ENCODE measurements around the gene GSAP.

GSAP gene

DNA sequence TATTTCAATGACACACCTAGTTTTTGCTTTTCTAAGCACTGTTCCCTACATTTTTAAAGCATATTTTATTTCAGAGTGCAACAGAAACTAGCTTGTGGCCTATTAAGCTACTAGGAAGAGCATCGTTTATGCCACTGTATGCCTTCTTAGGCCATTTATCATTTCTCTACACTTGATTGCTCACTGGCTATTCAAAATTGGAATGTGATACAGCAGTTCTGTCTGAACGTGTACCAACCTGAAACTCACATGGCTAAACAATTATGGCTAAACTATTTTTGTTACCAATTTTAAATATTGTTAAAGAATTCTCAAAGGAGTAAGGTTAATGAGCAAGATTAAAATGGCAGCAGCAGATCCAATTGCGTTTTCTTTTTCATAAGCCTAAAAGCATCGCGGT lies 105.2 kb downstream of the GSAP start:
- H3K9ac ChIP-seq (ENCODE audit: low read length), result no peak overlapping the region
- no peak overlapping the region for H3K27ac ChIP-seq (ENCODE audit: low read depth, low read length)
- H3K36me3 ChIP-seq (ENCODE audit: control insufficient read depth, insufficient read depth, low read length), result peaks cover 5% of the 10 kb centered on the region
- H3K4me1 ChIP-seq (ENCODE audit: control insufficient read depth, insufficient read depth, low read length), result peaks cover 36% of the 10 kb centered on the region
- H3K27me3 ChIP-seq (ENCODE audit: control insufficient read depth, insufficient read depth, low read length), result no peaks in the 10 kb centered on the region
- no peak overlapping the region for H3K4me3 ChIP-seq (ENCODE audit: low read length)

DNA sequence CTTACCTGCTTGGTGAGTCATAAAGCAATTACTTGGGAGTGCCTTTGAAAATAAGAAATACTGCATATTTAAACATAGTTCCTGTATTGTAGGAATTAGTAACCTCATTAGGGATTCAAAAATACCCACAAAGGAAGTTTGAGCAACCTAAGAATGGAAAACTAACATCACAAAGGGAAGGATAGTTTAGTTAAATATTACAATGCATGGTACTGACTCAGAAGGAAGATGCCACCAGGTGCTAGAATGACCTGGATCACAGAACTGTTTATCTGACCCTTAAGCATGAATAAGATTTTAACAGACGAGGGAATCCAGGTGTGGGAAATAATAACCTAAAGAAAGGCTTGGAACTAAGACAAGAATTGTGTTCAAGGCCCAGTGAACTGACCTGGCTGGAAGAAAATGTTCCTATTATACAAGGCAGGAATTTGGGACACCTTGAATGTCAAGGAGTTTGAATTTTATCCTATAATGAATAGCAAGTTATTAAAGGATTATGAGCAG lies 106.4 kb downstream of the GSAP start:
- H3K36me3 ChIP-seq (ENCODE audit: control insufficient read depth, insufficient read depth, low read length), result peaks cover 5% of the 10 kb centered on the region
- peaks cover 27% of the 10 kb centered on the region for H3K4me1 ChIP-seq (ENCODE audit: control insufficient read depth, insufficient read depth, low read length)
- H3K27ac ChIP-seq (ENCODE audit: low read depth, low read length), result no peak overlapping the region
- no peak overlapping the region for H3K4me3 ChIP-seq (ENCODE audit: low read length)
- H3K9ac ChIP-seq (ENCODE audit: low read length), result no peak overlapping the region
- H3K27me3 ChIP-seq (ENCODE audit: control insufficient read depth, insufficient read depth, low read length), result no peaks in the 10 kb centered on the region

DNA sequence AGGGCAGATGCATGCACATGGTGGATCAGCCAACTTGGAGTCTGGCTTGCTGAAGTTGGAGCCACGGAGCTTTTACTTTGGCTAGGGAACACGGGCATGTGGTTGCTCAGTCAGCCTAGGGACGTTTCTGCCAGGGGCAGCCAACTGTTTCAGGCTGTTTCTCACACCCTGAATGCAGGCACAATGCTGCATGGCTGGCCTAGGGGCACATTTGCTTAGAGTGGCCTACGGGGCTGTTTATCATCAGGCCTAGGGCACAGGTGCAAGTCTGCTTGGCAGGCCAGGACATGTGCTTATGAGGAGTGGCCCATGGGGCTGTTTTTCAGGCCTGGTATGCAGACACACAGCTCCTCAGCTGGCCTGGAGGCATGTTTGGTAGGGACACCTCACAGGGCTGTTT lies 107.4 kb downstream of the GSAP start:
- H3K36me3 ChIP-seq (ENCODE audit: control insufficient read depth, insufficient read depth, low read length), result peaks cover 5% of the 10 kb centered on the region
- H3K4me1 ChIP-seq (ENCODE audit: control insufficient read depth, insufficient read depth, low read length), result peaks cover 17% of the 10 kb centered on the region
- H3K27ac ChIP-seq (ENCODE audit: low read depth, low read length), result no peak overlapping the region
- no peak overlapping the region for H3K9ac ChIP-seq (ENCODE audit: low read length)
- no peaks in the 10 kb centered on the region for H3K27me3 ChIP-seq (ENCODE audit: control insufficient read depth, insufficient read depth, low read length)
- no peak overlapping the region for H3K4me3 ChIP-seq (ENCODE audit: low read length)

DNA sequence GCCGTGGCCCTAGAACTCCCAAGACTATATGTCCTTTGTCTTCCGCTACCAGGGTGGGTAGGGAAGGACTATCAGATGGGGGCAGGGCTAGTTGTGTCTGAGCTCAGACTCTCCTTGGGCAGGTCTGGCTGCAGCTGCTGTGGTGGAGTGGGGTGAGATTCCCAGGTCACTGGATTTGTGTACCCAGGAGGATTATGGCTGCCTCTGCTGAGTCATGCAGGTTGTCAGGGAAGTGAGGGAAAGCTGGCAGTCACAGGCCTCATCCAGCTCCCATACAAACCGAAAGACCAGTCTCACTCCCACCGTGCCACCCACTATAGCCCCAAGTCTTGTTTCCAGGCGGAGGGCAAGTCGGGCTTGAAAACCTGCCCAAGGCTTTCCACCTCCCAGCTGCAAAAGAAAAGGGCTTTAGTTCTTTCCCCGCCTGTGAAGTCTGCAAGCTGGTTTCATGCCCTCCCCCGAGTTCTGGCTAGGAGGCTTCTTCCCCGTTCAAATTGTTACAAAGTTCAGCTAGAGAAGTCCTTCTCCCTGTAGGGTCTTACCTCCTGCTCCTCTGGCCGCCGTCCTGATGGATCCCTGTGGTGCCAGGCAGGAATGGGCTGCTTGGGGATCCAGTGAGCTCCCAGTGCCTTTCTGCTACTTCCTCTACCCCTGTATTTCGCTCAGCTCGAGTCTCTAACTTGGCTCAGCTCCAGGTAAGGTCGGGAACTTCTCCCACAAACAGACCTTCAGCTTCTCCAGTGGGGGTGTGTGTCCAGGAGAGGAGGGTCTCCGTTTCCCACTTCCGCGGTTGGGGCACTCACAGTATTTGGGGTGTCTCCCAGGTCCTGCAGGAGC lies 109.7 kb downstream of the GSAP start:
- H3K27me3 ChIP-seq (ENCODE audit: control insufficient read depth, insufficient read depth, low read length), result no peaks in the 10 kb centered on the region
- no peak overlapping the region for H3K4me3 ChIP-seq (ENCODE audit: low read length)
- H3K9ac ChIP-seq (ENCODE audit: low read length), result no peak overlapping the region
- no peaks in the 10 kb centered on the region for H3K36me3 ChIP-seq (ENCODE audit: control insufficient read depth, insufficient read depth, low read length)
- H3K27ac ChIP-seq (ENCODE audit: low read depth, low read length), result no peak overlapping the region
- no peaks in the 10 kb centered on the region for H3K4me1 ChIP-seq (ENCODE audit: control insufficient read depth, insufficient read depth, low read length)

DNA sequence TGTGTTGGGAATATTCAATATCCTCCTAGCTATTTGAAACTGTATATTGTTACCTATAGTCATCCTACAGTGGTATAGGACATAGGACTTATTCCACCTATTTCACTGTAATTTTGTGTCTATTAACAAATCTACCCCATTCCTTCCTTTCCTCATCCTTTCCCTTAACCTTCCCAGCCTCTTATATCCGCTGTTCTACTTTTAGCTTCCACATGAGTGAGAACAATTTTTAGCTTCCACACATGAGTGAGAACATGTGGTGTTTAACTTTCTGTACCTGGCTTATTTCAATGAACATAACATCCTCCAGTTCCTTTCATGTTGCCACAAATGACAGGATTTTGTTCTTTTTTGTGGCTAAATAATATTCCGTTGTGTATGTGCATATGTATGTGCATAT lies 120.6 kb downstream of the GSAP start:
- Histone ChIP-seq H3K27ac (ENCODE audit: low read depth, low read length) (no peak overlapping the region), H3K9ac (ENCODE audit: low read length) (no peak overlapping the region), H3K4me1 (ENCODE audit: control insufficient read depth, insufficient read depth, low read length) (peaks cover 7% of the 10 kb centered on the region), H3K27me3 (ENCODE audit: control insufficient read depth, insufficient read depth, low read length) (no peaks in the 10 kb centered on the region), H3K36me3 (ENCODE audit: control insufficient read depth, insufficient read depth, low read length) (peaks cover 11% of the 10 kb centered on the region), H3K4me3 (ENCODE audit: low read length) (no peak overlapping the region)

DNA sequence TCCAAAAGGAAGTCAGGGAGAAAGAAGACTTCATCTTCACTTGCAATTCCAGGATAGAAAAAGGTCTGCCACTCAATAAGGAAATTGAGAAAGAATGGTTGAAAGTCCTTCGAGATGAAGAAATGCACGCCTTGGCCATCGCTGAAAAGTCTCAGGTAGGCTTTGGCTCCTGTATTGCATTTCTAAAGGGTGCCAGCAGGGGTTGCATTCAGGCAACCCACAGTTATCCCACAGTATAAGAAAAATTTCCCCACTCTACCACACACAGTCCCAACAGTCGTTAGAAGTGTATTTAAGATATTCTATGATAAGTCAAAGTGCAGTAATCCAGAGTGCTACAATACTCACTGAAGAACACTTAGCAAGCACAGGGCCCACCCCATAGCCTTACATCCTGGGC lies 123.1 kb downstream of the GSAP start:
- Histone ChIP-seq H3K4me3 (ENCODE audit: low read length) (no peak overlapping the region), H3K27me3 (ENCODE audit: control insufficient read depth, insufficient read depth, low read length) (no peaks in the 10 kb centered on the region), H3K9ac (ENCODE audit: low read length) (no peak overlapping the region), H3K4me1 (ENCODE audit: control insufficient read depth, insufficient read depth, low read length) (peaks cover 10% of the 10 kb centered on the region), H3K36me3 (ENCODE audit: control insufficient read depth, insufficient read depth, low read length) (peaks cover 16% of the 10 kb centered on the region), H3K27ac (ENCODE audit: low read depth, low read length) (no peak overlapping the region)

DNA sequence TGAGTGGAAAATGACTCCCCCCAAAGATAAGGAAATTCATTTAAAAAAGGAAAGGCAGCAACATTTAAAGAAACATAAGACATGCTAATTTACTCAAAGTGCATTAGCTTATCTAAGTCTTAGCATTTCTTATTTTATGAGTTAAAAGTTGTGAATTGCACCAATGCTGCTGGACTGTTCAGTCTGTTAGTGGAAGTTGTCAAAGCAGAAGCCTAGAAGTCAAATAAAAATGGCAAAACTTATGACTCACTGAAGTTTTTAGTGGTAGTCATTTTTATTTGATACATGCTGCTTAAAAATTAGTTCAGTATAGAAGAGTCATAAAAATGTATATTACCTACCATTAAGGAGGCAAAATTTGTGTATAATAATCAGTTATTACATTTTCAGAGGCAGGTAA lies 125.7 kb downstream of the GSAP start:
- Histone ChIP-seq H3K36me3 (ENCODE audit: control insufficient read depth, insufficient read depth, low read length) (peaks cover 21% of the 10 kb centered on the region), H3K27me3 (ENCODE audit: control insufficient read depth, insufficient read depth, low read length) (no peaks in the 10 kb centered on the region), H3K9ac (ENCODE audit: low read length) (no peak overlapping the region), H3K4me1 (ENCODE audit: control insufficient read depth, insufficient read depth, low read length) (peaks cover 10% of the 10 kb centered on the region), H3K4me3 (ENCODE audit: low read length) (no peak overlapping the region), H3K27ac (ENCODE audit: low read depth, low read length) (no peak overlapping the region)

DNA sequence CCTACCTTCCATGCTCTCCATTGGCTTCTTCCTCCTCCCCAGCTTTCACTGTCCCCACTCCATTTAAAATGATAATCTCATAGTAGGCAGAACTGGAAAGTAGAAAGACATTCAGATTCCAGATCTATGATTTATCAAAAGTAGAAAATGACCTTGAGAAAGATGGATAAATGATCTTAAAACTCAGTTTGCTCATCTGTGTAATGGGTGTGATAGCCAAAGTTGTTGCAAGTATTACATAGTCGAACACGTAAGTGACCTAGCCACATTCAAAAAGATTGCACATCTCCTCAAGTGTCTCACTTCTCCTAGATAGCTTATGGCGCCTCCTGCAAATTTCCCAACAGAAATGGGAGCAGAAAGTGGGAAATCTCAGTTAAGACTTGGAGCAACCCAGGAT lies 126.8 kb downstream of the GSAP start:
- Histone ChIP-seq H3K4me3 (ENCODE audit: low read length) (no peak overlapping the region), H3K36me3 (ENCODE audit: control insufficient read depth, insufficient read depth, low read length) (peaks cover 19% of the 10 kb centered on the region), H3K9ac (ENCODE audit: low read length) (no peak overlapping the region), H3K27me3 (ENCODE audit: control insufficient read depth, insufficient read depth, low read length) (no peaks in the 10 kb centered on the region), H3K4me1 (ENCODE audit: control insufficient read depth, insufficient read depth, low read length) (peaks cover 6% of the 10 kb centered on the region), H3K27ac (ENCODE audit: low read depth, low read length) (no peak overlapping the region)

DNA sequence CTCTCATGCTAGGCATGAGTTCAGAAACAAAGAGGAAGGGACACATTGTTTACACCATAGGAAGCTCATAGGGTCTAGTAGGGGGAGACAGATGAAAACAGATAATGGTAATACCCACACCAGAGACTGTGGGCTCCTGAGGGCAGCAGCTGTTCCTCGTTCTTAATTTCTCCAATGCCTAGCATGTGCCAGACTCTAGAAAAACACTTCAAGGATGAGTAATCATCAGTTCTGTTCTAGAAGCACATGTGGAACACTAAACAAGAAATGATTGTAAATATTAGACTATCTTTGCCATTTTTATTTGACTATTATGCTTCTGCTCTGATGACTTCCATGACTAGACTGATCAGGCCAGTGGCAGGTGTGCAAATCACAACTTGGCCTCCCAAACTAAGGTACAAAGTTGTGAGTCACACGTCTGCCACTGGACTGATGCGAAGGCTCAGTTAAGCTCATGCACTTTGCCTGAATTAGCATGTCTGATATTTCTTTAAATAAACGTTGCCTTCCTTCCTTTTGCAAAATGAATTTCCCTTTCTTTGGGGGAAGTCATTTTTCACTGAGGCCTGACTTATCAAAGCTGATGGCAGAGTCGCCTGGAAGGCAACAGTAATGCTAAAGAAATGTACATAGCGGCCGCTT lies 127.4 kb downstream of the GSAP start:
- H3K4me1 ChIP-seq (ENCODE audit: control insufficient read depth, insufficient read depth, low read length), result peaks cover 3% of the 10 kb centered on the region
- H3K36me3 ChIP-seq (ENCODE audit: control insufficient read depth, insufficient read depth, low read length), result peaks cover 18% of the 10 kb centered on the region
- H3K27me3 ChIP-seq (ENCODE audit: control insufficient read depth, insufficient read depth, low read length), result no peaks in the 10 kb centered on the region
- H3K27ac ChIP-seq (ENCODE audit: low read depth, low read length), result peak overlapping the region; percentile 20
- no peak overlapping the region for H3K9ac ChIP-seq (ENCODE audit: low read length)
- H3K4me3 ChIP-seq (ENCODE audit: low read length), result no peak overlapping the region

DNA sequence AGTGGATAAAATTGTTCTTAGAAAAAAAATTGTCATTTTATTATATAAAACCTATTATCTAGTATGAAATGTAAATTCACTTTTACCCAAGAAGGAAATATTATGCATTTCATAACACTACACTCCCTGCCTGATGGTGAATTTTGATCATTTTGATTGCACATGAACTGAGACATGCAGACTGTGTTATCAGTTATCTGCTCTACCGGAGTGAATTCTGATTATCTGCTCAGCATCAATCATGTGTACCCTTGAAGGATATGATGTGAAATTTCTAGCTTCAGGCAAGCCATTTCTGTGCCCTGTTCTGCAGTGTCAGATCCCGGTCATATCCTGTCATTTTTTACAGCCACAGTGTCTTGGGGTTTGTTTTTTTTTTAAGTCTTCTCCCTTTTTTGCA lies 131.5 kb downstream of the GSAP start:
- peak overlapping the region; percentile 26 for H3K4me3 ChIP-seq (ENCODE audit: low read length)
- H3K9ac ChIP-seq (ENCODE audit: low read length), result no peak overlapping the region
- no peak overlapping the region for H3K27ac ChIP-seq (ENCODE audit: low read depth, low read length)
- no peaks in the 10 kb centered on the region for H3K27me3 ChIP-seq (ENCODE audit: control insufficient read depth, insufficient read depth, low read length)
- peaks cover 28% of the 10 kb centered on the region for H3K4me1 ChIP-seq (ENCODE audit: control insufficient read depth, insufficient read depth, low read length)
- peaks cover 12% of the 10 kb centered on the region for H3K36me3 ChIP-seq (ENCODE audit: control insufficient read depth, insufficient read depth, low read length)

DNA sequence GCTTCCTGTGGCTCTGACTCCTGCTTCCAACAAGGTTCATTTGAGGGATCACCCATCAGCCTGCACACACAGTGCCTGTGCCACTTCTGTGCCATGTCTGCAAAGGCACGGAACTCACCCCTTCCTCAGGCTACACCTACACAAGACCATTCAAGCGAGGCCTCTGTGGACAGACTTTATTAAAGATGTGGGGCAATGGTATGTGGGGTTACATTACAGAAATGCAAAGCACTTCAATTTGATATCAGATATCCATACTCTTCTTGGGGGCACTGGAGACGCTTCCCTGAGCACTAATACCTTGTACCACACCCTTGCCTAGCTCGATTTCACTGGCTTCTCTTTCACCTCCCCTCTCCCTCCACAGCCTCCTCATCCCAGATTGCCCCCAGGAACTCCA lies 132.1 kb downstream of the GSAP start:
- peak overlapping the region; percentile 5 for H3K4me3 ChIP-seq (ENCODE audit: low read length)
- no peak overlapping the region for H3K27ac ChIP-seq (ENCODE audit: low read depth, low read length)
- no peak overlapping the region for H3K9ac ChIP-seq (ENCODE audit: low read length)
- H3K4me1 ChIP-seq (ENCODE audit: control insufficient read depth, insufficient read depth, low read length), result peaks cover 28% of the 10 kb centered on the region
- peaks cover 12% of the 10 kb centered on the region for H3K36me3 ChIP-seq (ENCODE audit: control insufficient read depth, insufficient read depth, low read length)
- no peaks in the 10 kb centered on the region for H3K27me3 ChIP-seq (ENCODE audit: control insufficient read depth, insufficient read depth, low read length)

DNA sequence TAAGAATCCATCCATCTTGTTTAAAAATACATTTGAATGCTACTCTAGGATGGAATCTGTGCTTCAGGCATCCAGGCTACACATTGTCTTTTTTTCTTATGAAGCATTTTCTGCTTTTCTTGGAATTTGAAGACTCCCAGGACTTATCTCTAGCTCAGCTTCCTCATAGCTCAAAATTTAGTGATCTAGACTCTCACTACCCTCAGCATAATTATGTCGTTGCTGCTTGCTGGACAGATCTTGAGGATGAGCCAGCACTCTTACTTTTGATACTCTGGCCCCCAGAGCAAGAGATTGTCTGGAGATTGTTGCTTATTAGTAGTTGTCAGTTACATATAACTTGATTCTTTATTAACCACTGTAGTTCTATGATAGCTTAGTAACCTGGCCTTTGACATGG lies 133.3 kb downstream of the GSAP start:
- Histone ChIP-seq H3K4me3 (ENCODE audit: low read length) (peak overlapping the region; percentile 16), H3K27ac (ENCODE audit: low read depth, low read length) (peak overlapping the region; percentile 44), H3K4me1 (ENCODE audit: control insufficient read depth, insufficient read depth, low read length) (peaks cover 25% of the 10 kb centered on the region)

More for the DNA sequence above, 133.3 kb downstream of the GSAP start:
- peaks cover 6% of the 10 kb centered on the region for H3K36me3 ChIP-seq (ENCODE audit: control insufficient read depth, insufficient read depth, low read length)
- H3K9ac ChIP-seq (ENCODE audit: low read length), result no peak overlapping the region
- H3K27me3 ChIP-seq (ENCODE audit: control insufficient read depth, insufficient read depth, low read length), result no peaks in the 10 kb centered on the region
